Activated CD4-positive, alpha-beta T cell treated with anti-CD3 and anti-CD28 coated beads, Interleukin-2, Interleukin-4, amounts not matched to agents 100 ng/mL and 50 ng/mL, durations not matched to agents 16 hours and 8 hours (primary cell): ENCODE results near the gene SPATA2L.

Source experiments
- DNase-seq: peaks from one replicate; pipeline ENCODE4 v3.0.0-alpha.2; 2020; ENCODE audit warnings: low spot score

Gene SPATA2L

DNA sequence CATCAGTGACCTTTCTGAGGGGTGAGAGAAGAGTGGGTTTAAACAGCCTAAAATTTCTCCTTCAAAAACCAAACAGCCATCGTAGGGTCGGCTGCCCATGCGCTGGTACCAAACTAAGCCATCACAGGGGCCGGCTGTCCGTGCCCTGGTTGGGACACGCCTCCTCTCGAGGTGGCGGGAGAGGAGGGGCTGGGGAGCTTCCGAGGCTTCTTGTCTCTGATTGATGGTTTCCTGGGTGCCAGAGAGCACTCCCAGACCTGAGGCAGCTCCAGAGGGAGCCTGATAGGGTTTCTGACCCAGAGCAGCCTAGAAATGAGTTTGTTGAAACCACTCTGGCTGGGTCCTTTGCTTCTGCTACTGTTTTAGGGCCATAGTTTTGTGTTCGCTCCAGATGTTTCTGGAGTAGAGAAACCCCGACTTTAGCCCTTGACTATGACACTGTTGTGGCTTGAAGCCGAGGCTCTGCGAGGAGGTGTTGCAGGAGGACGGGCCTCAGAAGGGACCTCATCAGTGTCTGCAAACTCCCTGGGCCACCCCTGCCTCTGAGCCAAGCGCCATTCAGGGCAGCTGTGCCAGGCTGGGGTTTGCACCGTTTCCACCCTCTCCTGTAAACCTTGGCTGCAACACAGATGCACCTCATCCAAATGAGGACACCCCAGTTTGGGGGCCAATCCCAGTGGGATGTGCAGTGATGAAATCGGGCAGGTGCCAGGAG lies 26.1 kb upstream of the SPATA2L start:
- DNase-seq = no peak

DNA sequence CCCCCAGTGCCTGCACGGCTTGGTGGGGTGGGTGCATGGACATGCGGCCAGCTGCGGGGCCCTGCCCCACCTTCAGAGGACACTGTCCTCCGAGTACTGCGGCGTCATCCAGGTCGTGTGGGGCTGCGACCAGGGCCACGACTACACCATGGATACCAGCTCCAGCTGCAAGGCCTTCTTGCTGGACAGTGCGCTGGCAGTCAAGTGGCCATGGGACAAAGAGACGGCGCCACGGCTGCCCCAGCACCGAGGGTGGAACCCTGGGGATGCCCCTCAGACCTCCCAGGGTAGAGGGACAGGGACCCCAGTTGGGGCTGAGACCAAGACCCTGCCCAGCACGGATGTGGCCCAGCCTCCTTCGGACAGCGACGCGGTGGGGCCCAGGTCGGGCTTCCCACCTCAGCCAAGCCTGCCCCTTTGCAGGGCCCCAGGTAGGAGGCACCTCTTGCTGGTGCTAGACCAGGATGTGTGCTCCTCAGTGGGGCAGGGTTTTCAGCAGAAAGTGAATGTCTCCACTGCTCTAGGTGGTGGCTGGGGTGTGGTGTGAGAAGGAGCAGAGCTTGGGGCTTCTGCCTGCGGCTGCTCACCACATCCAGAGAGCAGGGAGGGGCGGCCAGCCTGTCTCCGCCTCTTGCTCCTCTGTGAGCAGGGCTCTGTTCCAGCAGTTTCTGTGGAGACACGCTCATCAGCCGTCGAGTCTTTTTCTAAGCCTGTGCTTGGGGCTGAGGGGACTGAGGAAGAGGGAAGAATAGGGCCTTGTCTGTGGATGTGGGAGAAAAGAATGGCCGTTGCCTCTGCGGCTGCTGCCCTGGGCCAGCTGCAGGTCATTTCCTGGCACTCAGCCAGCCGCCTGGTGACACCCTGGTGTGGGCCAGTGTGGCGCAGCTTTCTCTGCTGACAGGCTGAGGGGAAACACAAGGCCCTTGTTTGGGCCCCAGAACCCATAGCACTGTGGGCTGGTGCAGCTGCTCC lies 22.1 kb upstream of the SPATA2L start:
- DNase-seq = peak; percentile 82

DNA sequence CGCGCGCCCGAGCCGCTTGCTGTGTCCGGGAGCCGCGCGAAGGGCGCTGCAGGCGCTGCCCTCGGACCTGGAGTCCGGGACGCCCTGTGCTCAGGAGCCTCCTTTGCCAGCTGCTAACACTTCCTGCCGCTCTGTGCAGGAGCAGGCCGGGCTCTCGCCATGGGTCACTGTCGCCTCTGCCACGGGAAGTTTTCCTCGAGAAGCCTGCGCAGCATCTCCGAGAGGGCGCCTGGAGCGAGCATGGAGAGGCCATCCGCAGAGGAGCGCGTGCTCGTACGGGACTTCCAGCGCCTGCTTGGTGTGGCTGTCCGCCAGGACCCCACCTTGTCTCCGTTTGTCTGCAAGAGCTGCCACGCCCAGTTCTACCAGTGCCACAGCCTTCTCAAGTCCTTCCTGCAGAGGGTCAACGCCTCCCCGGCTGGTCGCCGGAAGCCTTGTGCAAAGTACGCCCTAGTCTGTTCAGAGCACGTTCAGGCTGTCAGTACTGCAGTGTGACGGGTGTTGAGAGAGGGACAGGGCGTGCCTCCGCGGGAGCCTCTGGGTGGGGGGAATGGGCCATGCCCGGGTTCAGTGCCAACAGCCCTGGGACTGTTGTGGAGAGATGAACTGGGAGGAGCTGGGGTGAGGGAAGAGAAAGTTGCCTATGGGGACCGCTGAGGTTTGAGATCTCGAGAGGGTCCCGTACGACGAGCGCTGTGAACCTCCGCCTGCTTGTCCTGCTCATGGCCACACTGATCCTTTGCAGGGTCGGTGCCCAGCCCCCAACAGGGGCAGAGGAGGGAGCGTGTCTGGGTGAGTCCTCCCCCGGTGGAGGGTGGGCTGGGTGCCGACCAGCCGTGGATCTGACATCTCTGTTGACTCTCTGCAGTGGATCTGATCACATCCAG lies 21.1 kb upstream of the SPATA2L start:
- DNase-seq = peak; percentile 87

DNA sequence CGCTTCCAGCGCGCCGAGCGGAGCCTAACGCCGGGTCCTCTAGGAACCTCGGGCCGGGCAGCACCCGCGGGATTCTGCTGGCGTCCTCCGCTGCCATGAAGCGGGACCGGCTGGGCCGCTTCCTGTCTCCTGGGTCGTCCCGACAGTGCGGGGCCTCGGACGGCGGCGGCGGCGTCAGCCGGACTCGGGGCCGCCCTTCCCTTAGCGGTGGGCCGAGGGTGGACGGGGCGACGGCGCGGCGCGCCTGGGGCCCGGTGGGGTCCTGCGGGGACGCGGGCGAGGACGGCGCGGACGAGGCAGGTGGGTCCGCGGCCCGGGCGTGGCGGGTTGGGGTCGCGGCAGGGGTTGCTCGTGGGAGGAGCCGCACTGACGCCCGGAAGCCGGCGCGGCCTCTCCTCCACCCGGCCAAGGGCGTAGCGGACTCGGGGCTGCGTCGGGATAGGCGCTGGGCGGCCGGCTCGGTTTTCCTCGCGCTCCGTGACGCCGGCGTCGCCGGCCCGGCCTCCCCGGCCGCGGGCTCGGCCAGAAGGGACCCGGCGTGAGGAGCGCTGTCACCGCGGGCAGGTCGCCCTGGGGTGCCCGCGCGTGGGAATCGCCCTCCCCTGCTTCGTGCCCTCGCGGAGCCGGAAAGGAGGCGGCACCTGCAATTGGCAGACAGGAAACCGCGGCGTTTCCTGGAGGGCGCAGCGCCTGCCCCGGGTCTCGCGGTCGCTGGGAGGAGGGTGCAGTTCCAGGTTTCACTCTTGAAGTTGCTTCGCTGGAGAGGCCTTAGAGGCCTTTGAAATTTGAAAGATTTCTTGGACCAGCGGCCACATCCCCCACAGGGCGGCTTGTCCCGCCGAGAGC lies 20.3 kb upstream of the SPATA2L start:
- peak; percentile 88 for DNase-seq

DNA sequence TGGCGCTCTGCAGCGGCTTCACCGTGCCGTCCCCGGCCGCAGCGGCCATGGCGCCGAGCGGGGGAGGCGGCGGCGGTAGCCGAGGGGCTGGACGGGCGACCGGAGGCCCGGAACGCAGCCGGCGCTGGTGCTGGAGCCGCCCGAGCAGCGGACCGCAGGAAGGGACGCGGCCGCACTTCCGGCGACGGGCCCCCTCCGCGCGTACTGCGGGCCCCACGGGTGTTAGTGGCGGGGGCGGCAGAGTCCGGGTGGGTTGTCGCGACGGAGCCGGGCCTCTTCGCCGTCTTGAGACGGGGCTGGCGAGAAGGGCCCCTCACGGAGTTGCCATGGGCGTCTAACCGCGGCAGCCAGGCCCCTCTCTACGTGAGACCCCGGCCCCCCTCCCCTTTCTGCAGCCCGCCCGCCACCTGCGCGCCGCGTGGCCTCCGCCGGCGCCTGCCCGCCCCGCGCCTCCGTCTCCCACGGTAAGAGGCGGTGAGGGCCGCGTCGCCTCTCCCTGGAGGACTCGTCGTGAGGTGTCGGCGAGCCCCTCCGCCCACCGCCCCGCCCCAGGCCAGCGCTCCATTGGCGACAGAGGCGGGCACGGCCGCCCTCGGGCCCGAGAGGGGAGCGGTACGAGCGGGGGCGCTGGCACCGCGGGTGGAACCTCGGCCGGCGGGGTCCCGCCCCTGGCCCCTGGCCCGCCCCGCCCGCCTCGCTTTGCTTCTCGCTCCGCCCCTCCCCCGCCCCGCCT lies 19.5 kb upstream of the SPATA2L start, which contains the start of the genes VPS9D1 and ZNF276:
Gene VPS9D1 (minus strand): TSS at position 86 of the 733 bp plus-strand sequence. CDS start 37 bp downstream, at position 49.
Gene ZNF276 (plus strand): TSS at position 725 of the 733 bp plus-strand sequence. CDS start 104 bp downstream, outside the sequence.
- DNase-seq = peak; percentile 78

DNA sequence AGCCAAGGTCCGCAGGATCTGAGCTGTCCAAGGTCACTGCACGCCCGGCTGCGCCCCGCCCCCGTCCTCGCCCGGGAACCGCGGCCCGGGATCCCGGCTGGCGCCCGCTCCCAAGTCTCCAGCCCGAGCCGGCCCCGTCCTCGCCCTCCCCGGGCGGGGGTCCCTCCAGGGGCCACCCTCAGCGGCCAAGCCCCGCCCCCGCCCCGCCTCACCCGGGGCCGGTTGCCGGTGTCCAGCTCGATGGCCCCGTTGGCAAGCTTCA lies 19.0 kb upstream of the SPATA2L start:
- peak; percentile 22 for DNase-seq

DNA sequence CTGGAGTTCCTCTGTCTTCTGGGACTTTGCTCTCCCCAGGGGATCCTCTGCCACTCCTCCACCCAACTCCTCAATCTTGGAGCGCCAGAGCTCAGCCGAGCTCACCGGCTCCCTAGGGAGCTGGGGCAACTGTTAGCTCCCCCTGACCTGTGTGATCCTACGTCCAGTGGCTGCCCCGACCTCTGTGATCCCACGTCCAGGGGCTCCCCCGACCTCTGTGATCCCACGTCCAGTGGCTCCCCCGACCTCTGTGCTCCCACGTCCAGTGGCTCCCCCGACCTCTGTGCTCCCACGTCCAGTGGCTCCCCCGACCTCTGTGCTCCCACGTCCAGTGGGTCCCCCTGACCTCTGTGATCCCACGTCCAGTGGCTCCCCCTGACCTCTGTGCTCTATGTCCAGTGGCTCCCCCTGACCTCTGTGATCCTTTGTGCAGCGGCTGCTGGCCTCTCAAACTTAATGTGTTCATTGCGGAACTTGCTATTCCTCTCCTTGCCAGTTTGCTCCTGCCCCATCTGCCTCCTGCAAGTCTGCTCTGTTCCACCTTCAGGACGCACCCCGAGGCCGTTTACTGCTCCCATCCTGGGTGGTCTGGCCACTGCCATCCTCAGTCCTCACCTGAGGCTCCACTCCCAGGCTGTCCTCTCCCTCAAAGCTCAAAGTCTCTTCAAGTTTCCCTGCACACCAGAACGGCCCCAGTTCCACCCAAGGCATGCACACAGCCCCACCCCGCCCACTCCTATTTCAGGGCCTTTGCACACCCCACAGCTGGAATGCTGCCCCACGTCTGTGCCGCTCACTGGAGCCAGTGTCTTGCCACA lies 16.4 kb upstream of the SPATA2L start:
- DNase-seq = no peak

DNA sequence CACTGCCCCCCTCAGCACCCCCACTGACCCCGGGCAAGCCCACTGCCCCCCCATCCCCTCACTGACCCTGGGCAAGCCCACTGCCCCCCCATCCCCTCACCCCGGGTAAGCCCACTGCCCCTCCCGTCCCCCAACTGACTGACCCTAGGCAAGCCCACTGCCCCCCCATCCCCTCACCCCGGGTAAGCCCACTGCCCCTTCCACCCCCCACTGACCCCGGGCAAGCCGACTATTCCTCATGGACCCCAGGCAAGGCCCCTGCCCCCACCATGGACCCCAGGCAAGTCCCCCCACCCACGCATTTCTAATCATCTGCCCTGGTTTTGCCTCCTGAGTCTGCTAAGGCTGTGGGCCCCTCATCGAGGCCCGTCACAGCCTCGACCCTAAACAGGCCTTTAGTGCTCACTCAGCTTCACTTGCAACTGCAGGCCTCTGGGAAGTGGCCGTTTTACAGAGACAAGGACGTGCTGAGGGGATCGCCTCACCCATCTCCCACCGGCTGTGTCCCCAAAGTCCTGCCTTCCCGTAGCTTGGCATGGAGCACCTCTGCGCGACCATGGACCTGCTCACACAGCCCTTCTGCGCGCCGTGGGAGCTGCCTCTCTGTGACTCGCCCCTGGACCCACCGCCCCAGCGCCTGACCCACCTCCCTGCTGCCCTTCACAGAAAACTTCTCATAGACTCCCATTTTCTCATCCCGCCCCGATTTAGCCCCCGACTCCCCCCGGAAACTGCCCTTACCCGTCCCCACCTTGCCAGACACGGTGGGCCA lies 15.6 kb upstream of the SPATA2L start:
- no peak for DNase-seq

DNA sequence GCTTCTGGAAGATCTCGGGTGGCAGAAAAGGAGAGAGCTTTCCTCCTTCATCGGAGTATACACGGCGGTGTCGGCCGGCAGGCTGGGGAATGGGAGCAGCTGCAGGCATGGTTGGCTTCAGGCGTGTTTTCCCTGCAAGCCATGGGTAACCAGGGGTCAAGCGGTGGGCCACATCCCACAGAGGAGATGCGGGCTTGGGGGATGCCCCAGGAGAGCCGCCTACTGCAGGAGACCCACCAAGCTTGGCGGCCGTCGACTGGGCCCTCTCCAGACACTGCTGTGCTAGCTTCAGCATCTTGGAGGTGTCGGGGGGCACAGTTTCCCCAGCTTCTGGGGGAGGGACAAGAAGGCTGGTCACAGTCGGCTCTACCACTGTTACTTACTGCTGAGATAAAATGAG lies 15.0 kb upstream of the SPATA2L start:
- no peak for DNase-seq

DNA sequence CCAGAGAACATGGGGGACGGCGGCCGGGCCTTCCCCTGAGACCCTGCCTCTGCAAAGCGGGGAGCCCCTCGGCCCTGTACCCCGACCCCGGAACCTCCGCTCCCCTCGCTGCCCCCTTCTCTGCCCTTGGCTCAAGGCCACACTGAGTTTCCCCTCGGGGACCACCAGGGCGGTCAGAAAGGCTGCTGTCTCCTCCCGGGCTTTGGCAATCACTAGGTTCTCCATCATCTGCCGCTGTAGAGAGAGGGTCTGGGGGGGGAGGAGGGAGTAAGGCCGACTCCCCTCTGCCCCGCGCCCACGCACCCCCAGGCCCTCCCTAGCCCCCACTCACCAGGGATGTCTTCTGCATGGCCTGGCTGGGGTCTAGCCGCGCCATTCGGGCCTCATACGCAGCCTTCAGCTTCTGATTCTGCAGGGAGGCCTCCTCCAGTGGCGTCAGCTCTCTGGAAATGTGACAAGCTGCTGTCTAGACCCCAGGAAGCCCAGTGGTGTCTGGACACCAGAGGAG lies 10.8 kb upstream of the SPATA2L start:
- DNase-seq = no peak

DNA sequence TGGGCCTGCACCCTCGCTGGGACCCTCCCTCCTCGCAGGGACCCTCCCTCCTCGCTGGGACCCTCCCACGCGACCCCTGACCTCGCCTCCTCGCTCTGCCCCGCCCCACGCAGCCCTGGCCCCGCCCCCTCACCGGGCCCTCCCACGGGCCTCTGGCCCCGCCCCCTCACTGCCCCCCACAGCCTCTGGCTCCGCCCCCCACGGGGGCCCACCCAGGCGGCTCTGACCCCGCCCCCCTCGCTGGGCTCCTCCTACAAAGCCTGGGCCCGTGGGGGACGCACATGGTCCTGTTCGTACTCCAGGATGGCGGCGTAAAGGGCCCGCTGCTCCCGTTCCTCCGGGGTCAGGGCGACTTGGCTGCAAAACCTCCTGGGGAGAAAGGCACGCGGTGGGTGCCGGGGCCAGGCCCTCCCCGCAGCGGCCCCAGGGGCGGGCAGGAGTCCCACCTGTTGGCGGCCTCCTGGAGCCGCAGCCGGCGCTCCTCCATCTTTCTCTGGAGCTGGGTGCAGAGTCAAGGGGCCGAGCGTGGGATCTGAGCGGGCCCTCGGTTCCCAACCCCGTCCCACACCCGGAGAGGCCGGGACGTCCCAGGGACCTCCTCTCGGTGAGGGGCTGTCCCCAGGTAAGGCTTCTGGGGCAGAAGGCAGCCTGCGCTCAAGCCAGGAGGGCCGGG lies 10.2 kb upstream of the SPATA2L start:
- peak; percentile 86 for DNase-seq

DNA sequence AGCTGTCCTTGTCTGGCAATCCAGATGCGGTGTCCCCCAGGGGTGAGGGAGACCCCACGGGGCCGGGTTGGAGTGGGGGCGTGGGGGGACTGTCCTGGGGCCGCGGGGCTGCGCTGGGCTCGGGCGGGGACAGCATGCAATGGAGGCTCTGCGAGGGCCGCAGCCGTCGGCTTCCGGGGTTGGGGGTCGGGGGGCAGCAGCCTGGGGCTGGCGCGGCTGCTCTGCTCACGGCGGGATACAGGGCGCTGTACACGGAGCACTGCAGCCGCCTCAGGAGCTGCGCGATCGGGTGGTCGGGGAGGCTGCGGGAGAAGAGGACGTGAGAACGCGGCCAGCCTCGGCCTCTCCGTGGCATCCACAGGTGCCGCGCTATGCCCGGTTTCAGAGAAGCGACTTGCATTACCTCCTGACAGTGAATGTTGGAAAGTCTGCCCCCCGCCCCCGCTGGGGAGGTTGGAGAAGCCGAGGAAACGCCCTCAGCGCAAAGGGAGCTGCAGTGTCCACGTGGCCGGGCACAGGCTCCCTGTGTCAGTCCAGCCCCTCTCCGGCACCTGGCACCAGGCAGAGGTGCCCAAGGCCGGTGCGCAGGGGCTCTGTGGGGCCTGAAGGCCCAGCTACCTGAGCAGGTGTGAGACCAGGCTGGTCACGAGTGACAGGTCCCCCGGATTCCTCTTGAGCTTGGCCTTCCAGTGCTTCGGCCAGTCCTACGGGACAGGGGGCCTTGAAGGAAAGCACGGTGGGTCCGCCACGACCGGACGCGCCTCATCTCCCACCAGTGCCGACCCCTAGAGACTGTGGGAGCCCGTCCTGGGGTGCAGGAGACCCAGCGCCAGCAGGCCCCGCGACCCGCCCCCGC lies 9.4 kb upstream of the SPATA2L start:
- no peak for DNase-seq

DNA sequence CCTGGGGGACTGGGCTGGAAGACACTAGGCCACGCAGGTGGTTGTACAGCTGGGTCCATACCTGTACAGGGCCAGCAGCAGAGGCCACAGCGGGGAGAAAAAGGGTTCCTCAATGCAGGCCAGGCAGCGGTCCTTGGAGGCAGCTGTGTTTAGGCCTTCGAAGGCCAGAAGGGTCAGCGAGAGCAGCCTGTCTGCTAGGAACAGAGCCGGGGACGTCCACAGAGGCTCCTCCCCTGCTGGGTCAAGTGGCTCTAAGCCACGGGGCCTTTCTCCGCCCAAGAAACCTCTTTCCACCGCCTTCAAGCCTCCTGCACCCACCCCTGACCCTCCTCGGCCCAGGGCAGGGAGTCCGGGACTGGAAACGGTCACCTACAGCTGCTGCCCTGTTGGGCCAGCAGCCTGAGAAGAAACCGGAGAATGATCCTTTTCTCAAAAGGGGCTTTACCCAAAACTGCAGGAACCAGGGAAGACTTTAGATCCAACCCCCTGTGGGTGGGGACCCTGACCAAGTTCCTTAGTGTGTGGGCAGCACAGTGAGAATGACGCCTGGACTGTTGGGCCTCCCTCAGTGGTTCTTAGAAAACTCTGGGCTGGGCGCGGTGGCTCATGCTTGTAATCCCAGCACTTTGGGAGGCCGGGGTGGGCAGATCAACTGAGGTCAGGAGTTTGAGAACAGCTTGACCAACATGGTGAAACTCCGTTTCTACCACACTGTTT lies 8.4 kb upstream of the SPATA2L start:
- no peak for DNase-seq

DNA sequence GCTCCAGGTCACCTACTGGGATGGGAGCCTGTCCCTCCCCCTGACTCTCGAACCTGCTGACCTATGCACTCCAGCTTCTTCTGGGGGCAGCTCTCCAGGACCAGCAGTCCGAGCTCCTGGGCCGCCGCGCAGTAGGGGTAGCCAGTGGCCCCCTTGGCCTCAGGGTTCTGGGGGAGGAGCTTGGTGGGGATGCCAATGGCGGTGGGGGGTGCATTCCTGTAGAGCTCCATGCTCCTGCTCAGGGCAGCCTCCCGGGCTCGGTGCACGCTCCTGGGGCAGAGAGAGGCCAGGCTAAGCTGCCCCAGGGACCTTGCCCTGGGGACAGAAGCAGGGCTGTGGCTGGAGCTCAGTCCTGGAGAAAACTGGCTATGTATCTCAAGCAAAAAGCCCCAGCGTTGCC lies 7.7 kb upstream of the SPATA2L start:
- DNase-seq = no peak

DNA sequence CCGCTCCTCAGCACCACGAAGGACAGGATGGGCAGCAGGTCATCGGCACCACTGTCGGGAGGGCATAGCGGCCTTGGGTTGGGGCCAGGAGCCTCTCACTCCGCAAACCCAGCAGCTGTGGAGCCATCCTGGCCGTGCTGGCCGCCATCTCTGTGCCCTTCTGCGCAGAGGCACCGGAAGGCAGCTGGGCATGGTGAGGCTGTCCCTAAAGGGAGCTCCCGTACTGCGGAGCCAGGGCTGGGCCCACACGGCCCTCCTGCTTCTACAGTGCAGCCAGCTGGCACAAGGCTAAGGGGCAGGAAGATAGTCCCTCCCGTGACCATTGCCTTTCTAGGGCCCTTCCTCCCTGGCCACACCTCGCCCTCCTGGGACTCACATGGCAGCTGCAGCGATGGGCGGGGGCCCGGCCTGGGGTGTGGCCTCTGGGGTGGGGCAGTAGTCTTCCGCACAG lies 7.0 kb upstream of the SPATA2L start:
- no peak for DNase-seq

DNA sequence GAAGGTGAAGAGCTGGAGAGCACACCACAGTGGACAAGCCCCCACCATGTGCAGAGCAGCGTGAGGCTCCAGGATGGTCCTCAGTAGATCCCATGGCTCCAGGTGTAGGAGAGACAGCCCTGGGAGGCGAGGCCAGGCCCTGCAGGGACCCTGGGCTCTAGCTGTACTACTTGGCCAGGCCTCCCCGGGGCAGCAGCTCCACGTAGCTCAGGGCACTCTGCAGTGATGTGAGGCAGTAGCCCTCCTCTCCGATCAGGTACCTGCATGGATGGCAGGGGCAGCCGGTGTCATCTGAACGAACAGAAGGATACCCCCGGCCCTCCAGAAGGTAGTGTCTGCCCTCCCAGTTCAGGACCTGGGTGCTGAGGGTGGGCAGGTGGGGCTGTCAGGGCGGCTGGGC lies 6.2 kb upstream of the SPATA2L start:
- DNase-seq = no peak
